Neural cell (in vitro differentiated cells): ENCODE results near the gene NAB2.

Experiments
- CTCF ChIP-seq: fragments of 450-650 bp; IDR thresholded peaks from 2 replicates; pipeline ENCODE4 v1.5.1; 2014; ENCODE audit warnings: antibody characterized with exemption, mild to moderate bottlenecking, moderate library complexity; ENCODE audit not compliant: poor library complexity, severe bottlenecking
- EZH2 ChIP-seq: fragments of 200-600, 300-800 bp; shearing (Covaris generic), sonication (generic); IDR thresholded peaks from 2 replicates; pipeline ENCODE4 v1.6.1; 2014; ENCODE audit warnings: antibody characterized with exemption, low read length, borderline replicate concordance, mild to moderate bottlenecking; ENCODE audit not compliant: insufficient read depth, poor library complexity, severe bottlenecking
- POLR2AphosphoS5 ChIP-seq: IDR thresholded peaks from 2 replicates; pipeline ENCODE4 v1.6.1; 2012
- RAD21 ChIP-seq: fragments of 450-650 bp; conservative IDR thresholded peaks from 2 replicates; pipeline ENCODE4 v1.6.1; 2014; ENCODE audit warnings: antibody characterized with exemption, mild to moderate bottlenecking, moderate library complexity

DNA sequence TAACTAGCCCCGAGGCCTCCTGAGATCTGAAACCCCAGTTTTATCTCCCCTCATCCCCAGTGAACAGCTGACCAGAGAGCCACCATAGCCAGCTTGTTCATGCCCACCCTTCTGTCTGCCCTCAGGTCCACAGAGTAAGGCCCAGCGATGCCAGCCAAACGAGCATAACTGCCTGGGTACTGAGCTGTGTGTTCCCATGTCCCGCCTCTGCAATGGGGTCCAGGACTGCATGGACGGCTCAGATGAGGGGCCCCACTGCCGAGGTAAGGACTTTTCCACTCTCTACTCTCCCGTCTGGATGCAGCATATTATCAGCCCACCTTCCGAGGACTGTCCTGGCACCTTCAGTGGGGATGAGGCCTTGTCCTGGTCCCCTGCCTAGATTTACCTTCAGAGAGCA lies 52.3 kb downstream of the NAB2 start:
- TF ChIP-seq CTCF, result no peak
- no peak for TF ChIP-seq EZH2
- no peak for TF ChIP-seq POLR2AphosphoS5
- TF ChIP-seq RAD21, result no peak
